Activated naive CD4-positive, alpha-beta T cell treated with anti-CD3 and anti-CD28 coated beads, Interleukin-2, amount 50 U/mL, for 72 hours (primary cell): ENCODE data around the gene ANAPC16. TPM values are rescaled to one million over a fixed set of nuclear protein-coding genes. Genes with fewer than 3 reads are reported as not detected.

ENCODE experiments used
- ATAC-seq, 2 donors: fragments of 150-1000 bp; cut with Tn5 transposase; 2 replicates each; pipeline ENCODE4 v1.10.0; 2021; ENCODE audit warnings: mild to moderate bottlenecking in 2 of 2, moderate library complexity in 2 of 2
- DNase-seq, 2 donors: peaks; one replicate each; pipeline ENCODE4 v3.0.0; 2021 to 2022; ENCODE audit warnings: low spot score in 2 of 2
- H3K27ac Mint-ChIP-seq, 2 donors: one replicate each; pipeline ENCODE4 v1.8.0; 2022; ENCODE audit warnings: mild to moderate bottlenecking in 2 of 2, mixed read lengths in 2 of 2
- H3K36me3 Mint-ChIP-seq, 2 donors: one replicate each; pipeline ENCODE4 v1.8.0; 2022; ENCODE audit warnings: mixed read lengths in 2 of 2
- H3K9me3 Mint-ChIP-seq, 2 donors: one replicate each; pipeline ENCODE4 v1.8.0; 2022; ENCODE audit warnings: mixed read lengths in 2 of 2
- total RNA-seq, 2 donors: library from RNA; stranded (reverse); gene quantifications; one replicate each; pipeline ENCODE4 v1.2.3, GENCODE V29; 2022

ANAPC16 gene
- 100 to 1,000 TPM in 1 of 2 donors, 10 to 100 TPM in 1; 88.2 to 107 TPM for total RNA-seq

DNA sequence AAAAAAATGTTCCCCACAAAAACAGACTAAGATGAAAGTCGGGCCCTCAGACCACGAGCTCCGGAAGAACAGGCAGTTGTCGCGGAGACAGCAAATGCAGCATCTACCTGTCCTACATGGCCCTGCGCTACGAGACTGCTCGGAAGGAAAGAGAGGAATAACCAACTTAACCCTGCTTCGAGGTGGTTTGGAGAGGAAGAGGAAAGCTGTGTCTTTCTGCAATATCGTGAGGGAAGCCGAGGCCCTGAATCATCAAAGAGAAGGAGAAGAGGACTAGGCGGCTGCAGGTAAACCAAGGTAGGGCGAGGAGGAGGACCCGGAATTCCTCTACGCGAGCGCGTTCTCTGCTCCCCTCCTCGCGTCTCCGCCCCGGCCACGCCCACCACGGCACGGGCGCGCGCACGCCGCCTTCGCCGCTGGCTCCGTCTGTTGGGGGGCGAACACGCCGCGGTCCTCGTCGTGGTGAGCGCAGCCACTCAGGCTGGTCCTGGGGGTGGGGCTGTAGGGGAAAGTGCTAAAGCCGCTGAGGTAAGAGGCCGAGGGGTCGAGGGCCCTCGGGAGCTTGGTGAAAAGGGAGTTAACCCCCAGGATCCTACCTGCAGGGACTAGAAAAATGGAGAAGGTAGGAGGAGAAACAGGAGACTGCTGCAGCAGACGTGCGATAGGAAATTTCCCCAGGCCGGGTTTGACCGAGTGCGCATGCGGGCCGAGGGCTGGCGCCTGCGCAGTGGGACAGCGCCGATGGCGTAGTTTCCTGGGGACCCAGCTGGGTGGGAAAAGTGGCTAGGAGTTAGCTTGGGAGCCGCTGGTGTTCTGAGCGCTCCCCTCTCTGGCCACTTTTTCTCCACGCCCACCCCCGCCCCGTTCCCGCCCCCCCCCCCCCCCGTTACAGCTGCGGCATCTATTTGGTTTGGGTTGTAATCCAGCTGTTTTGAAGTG, at the start of gene ANAPC16, which contains the start of gene ASCC1:
Gene ANAPC16 (plus strand): TSS at position 402 of the 939 bp plus-strand sequence. CDS start 7,903 bp downstream, outside the sequence.
Gene ASCC1 (minus strand): TSS at position 666 of the 939 bp plus-strand sequence. CDS start 2,978 bp downstream, outside the sequence.
- H3K36me3 Mint-ChIP-seq = peaks cover 16 to 29% of the 10 kb centered on the region in 2 donors
- no peaks in the 10 kb centered on the region for H3K9me3 Mint-ChIP-seq
- H3K27ac Mint-ChIP-seq = peak within 1 kb of the TSS; percentile 97 to 99

DNA sequence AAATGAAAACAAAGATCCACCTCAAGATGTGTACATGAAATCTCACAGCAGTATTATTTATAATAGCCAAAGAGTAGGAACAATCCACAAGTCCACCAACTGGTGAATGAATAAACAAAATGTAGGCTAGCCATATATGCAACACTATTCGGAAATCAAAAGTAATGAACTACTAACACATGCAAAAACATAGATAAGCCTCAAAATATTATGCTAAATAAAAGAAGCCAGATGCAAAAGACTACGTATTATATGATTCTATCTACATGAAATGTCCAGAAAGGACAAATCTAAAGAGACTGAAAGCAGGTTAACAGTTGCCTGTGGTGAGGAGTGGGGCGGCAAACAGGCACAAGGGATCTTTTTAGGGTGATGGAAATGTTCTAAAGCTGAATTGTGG, 48.7 kb upstream of the ANAPC16 start:
- DNase-seq (no peak), ATAC-seq (no peak)
- H3K36me3 Mint-ChIP-seq = peaks cover 4 to 36% of the 10 kb centered on the region in 2 donors
- H3K9me3 Mint-ChIP-seq = no peaks in the 10 kb centered on the region
- no peak overlapping the region for H3K27ac Mint-ChIP-seq

More for the DNA sequence above, at the start of gene ANAPC16, which contains the start of gene ASCC1:
- ATAC-seq (peak; percentile 80 to 89), DNase-seq (peak; percentile 96)

DNA sequence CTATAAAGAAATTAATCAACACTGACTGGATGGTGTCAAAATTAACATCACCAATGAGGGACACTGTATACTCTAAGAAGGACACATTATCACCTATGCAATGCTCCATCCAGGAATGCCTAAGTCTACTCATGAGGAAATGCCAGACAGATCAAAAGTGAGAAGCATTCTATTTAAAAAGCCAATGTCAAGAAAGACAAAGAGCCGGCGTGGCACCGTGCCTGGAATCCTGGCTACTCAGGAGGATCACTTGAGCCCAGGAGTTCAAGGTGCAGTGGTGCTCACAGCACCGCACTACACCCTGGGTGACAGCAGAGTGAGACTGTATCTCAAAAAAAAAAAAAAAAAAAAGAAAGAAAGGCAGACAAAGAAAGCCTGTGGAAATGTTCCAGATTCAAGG, 45.5 kb upstream of the ANAPC16 start:
- peak overlapping the region in 1 of 2 donors; percentile 57 for H3K27ac Mint-ChIP-seq
- no peak for ATAC-seq

DNA sequence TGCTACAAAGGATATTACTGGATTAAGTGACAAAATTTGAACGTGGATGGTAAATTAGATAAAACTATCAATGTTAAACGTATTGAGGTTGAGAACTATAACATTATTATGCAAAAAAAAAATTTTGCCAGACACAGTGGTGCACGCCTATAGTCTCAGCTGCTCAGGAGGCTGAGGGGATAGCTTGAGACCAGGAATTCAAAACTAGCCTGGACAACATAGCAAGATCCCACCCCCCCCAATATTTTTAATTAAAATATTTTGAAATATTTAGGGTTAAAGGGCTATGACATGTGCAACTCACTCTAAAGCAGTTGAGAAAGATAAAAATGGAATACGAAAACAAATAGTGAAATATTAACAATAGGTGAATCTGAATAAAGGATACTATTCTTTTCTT, 45.1 kb upstream of the ANAPC16 start:
- Mint-ChIP-seq H3K36me3 (peaks cover 4 to 18% of the 10 kb centered on the region in 2 donors), H3K27ac (no peak overlapping the region), H3K9me3 (no peaks in the 10 kb centered on the region)
- no peak for ATAC-seq
- no peak for DNase-seq

More for the DNA sequence above, 45.5 kb upstream of the ANAPC16 start:
- no peaks in the 10 kb centered on the region for H3K9me3 Mint-ChIP-seq
- no peak for DNase-seq
- peaks cover 4 to 23% of the 10 kb centered on the region in 2 donors for H3K36me3 Mint-ChIP-seq

DNA sequence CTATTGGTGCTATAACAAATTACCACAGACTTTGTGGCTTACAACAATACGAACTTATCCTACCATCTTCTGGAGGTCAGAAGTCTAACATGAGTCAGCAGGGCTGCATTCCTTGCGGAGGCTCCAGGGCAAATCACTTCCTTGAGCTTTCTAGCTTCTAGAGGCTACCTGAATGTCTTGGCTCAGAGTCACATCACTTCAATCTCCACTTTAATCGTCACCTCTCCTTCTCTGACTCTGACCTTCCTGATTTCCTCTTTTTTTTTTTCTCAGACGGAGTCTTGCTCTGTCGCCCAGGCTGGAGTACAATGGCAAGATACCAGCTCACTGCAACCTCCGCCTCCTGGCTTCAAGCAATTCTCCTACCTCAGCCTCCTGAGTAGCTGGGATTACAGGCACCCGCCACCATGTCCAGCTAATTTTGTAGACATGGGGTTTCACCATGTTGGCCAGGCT, 44.6 kb upstream of the ANAPC16 start:
- Mint-ChIP-seq H3K9me3 (no peaks in the 10 kb centered on the region), H3K27ac (peak overlapping the region in 1 of 2 donors; percentile 38), H3K36me3 (peaks cover 4 to 16% of the 10 kb centered on the region in 2 donors)
- ATAC-seq = no peak
- DNase-seq = no peak

DNA sequence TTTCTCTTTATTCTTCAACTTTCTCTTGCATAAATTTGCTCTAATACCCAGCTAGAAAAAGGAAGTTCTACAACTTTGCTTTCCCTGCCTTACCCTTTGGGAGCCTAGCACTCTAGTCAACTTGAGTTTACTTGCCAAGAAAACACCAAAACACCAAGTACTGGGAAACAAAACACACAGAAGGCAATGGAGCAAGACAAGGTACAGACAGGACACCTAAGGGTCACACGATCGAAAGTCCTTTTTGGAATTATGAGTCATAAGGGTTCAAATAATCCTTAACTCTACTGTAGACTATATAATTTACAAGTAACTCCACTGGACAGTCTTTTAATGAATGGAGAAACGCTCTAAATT, 42.6 kb upstream of the ANAPC16 start:
- ATAC-seq (no peak), DNase-seq (no peak)
- no peak overlapping the region for H3K27ac Mint-ChIP-seq
- H3K9me3 Mint-ChIP-seq = no peaks in the 10 kb centered on the region
- peaks cover 4 to 10% of the 10 kb centered on the region in 2 donors for H3K36me3 Mint-ChIP-seq

DNA sequence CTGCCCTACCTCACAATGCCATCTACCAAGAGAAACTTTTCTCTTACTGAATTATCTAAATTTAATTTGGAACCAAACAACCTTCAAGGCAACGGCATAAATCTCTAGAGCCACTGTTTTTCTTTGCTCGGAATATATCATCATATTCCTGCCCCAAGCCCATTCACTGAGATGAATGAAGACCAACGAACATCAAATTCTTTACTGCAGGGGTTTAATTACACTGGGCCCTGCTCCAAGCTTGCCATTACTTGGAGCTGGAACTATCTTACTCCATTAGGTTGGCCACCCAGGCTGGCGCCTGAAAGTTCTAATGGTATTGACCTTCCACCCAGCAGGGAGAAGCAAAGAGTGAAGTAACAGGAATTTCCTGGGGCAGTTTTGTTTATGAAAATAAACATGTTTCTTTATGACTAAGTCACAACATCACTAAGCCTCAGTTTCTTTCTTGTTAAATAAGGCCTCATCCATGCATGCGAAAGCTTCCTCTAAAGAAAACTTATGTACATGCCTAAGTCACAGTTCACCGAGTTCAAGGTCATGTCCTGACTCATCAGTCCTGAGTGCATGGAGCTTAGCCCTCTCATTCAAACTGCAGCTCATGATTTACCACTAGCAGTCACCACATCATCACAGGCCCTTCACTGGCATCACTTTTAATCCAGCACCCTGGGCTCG, 42.1 kb upstream of the ANAPC16 start:
- DNase-seq (no peak), ATAC-seq (peak in 1 of 2 donors; percentile 62)
- Mint-ChIP-seq H3K9me3 (no peaks in the 10 kb centered on the region), H3K36me3 (peaks cover 4 to 7% of the 10 kb centered on the region in 2 donors), H3K27ac (no peak overlapping the region)

DNA sequence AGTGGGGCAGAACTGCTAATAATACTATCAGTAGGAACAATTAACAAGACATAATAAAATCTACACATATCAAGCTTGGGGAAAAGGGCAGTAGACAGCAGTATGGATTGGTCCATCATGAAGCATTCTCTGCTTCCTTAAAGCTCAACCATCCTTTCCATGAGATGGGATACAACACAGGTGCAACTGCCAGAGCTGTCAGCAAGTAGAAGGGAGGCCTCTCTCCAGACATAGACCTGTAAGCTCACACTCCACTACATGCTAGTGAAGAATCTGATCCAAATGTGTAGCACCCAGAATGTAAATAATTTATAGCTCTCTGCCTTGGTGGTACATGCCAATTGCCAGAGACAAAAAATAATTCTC, 41.5 kb upstream of the ANAPC16 start:
- DNase-seq (no peak), ATAC-seq (no peak)
- Mint-ChIP-seq H3K36me3 (peaks cover 7% of the 10 kb centered on the region in 2 donors), H3K9me3 (no peaks in the 10 kb centered on the region), H3K27ac (no peak overlapping the region)

DNA sequence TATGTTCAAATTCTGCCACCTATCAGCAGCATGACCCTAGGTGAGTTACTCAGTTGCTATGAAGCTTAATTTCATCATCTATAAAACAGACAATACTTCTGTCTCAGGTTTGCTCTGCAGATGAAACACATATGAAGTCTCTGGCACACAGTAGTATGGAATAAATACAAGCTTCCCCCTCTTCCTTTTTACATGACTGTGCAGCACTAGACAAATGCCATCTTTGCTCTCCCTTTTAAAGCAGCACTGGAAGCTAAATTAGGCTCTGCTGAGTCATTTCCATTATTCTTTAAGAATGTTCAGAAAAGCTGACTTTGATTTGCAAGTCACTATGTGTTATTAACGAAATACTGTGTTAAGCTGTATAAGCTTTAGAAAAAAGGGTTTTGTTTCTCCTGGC, 40.7 kb upstream of the ANAPC16 start:
- no peaks in the 10 kb centered on the region for H3K9me3 Mint-ChIP-seq
- no peak for ATAC-seq
- peaks cover 7 to 8% of the 10 kb centered on the region in 2 donors for H3K36me3 Mint-ChIP-seq
- no peak overlapping the region for H3K27ac Mint-ChIP-seq
- no peak for DNase-seq

DNA sequence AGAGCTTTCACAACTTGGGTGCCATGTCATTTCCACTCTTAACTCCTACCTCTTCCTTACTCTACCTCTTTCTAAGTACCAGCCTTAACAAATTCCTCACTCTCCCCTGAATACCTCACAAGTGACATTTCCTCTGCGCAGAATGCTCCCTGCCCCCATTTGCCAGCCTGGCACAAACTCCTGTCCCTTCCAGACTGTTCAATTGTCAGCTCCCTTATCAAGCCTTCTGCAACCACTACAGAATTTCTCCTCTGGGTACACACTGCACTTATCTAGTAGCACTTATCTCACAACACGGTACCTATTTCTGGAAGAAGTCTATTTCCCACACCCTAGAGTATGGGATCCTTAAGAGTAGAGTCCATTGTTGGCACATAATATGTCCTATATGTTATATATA, 39.1 kb upstream of the ANAPC16 start:
- Mint-ChIP-seq H3K9me3 (no peaks in the 10 kb centered on the region), H3K27ac (no peak overlapping the region), H3K36me3 (peaks cover 1 to 6% of the 10 kb centered on the region in 2 donors)
- DNase-seq (no peak), ATAC-seq (no peak)

DNA sequence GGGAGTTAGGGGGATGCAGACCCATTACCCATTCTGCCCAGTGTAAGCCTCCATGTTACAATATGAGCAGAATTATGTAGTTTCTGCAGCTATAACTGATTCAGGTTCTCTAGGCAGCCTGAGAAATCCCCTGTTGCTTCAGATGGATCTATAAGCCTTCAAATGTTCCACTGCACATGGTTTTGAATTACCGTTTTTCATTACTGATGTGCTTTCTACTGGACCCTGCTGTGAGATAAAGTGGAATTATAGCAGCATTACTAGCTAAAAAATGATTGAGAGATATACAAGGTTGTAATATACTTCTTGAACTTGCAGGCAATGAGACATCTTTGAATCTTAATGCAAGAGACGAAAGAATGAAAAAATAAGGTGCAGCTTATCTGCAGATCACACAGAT, 38.4 kb upstream of the ANAPC16 start:
- peaks cover 6% of the 10 kb centered on the region in 2 donors for H3K36me3 Mint-ChIP-seq

DNA sequence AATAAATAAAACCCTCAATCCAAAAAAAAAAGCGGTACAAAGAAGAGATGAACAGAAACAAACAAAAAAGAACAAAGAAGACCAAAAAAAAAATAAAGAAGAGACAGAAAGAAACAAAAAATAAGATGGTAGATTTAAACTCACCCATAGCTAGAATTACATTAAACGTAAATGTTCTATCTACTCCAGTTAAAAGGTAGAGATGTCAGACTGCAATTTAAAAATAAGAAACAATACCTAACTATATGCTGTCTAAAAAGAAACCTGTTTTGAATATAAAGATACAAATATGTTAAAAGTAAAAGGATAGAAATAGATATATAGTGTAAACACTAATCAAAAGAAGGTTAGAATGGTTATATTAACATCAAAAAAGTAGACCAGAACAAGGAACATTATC, 31.7 kb upstream of the ANAPC16 start:
- DNase-seq (no peak), ATAC-seq (no peak)
- H3K36me3 Mint-ChIP-seq = peaks cover 14 to 27% of the 10 kb centered on the region in 2 donors
- no peak overlapping the region for H3K27ac Mint-ChIP-seq
- peaks cover 0 to 12% of the 10 kb centered on the region in 2 donors for H3K9me3 Mint-ChIP-seq

More for the DNA sequence above, 38.4 kb upstream of the ANAPC16 start:
- ATAC-seq = no peak
- DNase-seq = no peak
- Mint-ChIP-seq H3K9me3 (no peaks in the 10 kb centered on the region), H3K27ac (no peak overlapping the region)

DNA sequence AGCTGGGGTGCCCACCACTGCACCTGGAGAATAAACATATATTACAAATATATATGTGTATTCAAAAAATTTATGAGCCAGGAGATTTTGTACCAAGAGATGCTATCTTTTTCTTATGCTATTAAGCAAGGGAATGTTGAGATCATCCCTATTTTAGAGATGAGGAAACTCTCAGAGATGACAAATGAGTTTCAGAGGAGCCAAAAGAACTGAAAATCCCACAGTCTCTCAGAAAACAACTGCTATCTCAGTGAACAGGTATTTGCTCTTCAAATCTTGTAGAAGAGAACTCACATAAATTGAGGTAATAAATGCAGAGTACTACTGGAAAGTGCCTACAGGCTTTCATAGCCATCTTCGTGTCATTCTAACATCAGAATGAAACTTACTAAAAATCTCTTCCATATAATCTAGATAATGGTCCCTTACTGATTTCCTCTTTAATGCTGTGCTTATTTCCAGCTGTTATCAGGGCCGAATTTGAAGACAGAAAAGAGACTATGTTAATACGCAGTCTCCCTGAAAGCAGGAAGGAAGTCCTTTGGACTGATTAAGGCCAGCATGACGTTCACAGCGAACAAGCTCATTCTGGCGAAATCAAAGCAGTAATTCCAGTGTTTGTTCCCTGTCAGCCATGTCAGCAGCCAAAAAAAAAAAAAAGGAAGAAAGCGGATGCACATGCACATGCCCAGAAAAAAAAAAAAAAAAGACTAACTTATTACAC, 29.4 kb upstream of the ANAPC16 start:
- H3K9me3 Mint-ChIP-seq = peaks cover 0 to 12% of the 10 kb centered on the region in 2 donors
- peak overlapping the region in 1 of 2 donors; percentile 56 for H3K27ac Mint-ChIP-seq
- DNase-seq (no peak), ATAC-seq (no peak)
- peaks cover 11 to 27% of the 10 kb centered on the region in 2 donors for H3K36me3 Mint-ChIP-seq

DNA sequence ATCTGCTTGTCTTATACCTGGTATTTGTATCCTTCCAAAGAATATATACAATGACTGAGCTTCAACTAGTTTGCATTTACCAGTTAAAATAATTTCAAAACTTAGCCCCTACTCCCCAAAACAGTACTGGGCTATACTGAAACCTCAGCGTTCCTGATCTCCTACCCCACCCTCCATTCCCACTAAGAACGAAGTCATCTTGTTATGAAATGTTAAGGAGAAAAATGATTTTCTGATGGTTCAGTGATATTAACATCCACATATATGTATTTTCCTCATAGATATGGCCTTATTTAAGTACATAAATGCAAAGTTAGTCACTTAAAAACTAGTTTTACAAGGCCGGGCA, 28.9 kb upstream of the ANAPC16 start:
- Mint-ChIP-seq H3K9me3 (peaks cover 0 to 12% of the 10 kb centered on the region in 2 donors), H3K36me3 (peaks cover 11 to 30% of the 10 kb centered on the region in 2 donors)

DNA sequence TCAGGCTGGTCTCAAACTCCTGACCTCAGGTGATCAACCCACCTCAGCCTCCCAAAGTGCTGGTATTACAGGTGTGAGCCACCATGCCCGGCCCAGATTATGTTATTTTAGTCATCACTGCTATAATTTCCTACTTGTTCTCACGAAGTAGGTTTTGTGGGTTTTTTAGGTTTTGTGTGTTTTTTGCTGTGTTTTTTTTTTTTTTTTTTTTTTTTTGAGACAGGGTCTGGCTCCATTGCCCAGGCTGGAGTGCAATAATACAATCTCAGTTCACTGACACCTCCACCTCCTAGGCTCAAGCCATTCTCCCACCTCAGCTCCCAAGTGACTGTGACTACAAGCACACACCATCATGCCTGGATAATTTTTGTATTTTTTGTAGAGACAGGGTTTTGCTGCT, 20.9 kb upstream of the ANAPC16 start:
- ATAC-seq (no peak), DNase-seq (no peak)
- no peak overlapping the region for H3K27ac Mint-ChIP-seq
- H3K9me3 Mint-ChIP-seq = no peaks in the 10 kb centered on the region
- peaks cover 0 to 12% of the 10 kb centered on the region in 2 donors for H3K36me3 Mint-ChIP-seq

More for the DNA sequence above, 28.9 kb upstream of the ANAPC16 start:
- peak overlapping the region; percentile 44 to 56 for H3K27ac Mint-ChIP-seq
- DNase-seq = no peak
- no peak for ATAC-seq

DNA sequence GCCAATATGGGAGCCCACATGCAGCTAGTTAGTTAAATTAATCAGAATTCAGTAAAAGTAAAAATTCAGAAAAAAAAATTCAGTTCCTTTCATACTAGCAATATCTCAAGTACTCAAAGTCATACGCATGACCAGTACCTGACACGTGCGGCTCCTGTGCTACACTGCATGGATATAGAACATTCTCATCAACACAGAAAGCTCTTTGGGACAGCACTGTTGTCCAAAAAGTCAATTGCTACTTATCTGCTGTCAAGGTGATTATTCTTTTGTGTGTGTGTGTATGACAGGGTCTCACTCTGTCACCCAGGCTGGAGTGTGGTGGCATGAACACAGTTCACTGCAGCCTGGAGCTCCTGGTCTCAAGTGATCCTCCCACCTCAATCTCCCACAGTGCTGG, 14.9 kb upstream of the ANAPC16 start:
- no peak for DNase-seq
- no peak for ATAC-seq
- Mint-ChIP-seq H3K27ac (no peak overlapping the region), H3K36me3 (peaks cover 0 to 19% of the 10 kb centered on the region in 2 donors), H3K9me3 (no peaks in the 10 kb centered on the region)
